ENCODE data around the gene RAMP3.

Gene RAMP3

DNA sequence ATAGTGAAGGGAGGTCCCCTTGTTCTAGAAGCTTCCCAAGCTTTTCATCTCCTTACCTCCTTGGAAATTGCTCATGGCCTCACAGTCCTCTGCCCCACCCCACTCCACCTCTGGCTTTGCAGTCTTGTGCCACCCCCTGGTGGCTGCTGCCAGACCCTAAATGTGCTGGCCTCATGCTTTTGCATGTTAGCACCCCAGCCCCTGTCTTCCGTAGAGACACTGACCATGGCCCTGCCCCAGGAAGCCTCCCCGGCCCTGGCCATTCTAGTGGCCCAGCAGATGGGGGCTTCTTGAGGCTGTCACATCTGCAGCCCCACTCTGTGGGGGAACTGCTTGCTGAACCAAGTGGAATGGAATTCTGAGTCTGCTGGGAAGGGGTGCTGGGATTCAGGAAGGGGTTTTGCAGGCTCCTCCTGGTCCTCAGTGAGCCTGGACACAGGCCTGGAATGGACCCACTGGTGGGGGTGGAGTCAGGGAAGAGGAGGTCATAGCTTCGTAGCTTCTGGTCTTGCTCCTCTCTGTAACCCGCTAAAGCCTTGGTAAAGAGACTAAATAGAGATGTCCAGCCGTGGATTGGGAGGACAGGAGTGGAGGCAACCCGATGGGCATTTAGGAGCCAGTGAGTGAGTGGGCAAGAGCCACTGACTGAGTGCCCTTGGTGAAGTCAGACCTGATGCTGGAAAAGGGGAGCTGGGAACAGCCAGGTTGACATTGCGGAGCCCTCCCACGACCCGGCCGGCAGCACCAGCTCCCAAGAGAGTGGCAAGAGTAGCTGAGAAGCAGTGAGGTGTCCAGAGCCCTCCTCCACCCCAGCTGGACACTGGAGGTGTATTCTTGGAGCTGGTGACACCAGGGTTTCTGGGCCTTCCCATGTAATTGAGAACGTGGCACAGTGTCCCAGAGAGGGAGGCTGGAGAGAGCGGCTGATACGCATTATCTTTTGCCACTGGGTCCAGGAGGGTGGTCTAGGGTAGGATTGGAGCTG lies 20.9 kb downstream of the RAMP3 start:
- FAIRE-seq (no peak), DNase-seq (ENCODE audit: low spot score) (no peak)

DNA sequence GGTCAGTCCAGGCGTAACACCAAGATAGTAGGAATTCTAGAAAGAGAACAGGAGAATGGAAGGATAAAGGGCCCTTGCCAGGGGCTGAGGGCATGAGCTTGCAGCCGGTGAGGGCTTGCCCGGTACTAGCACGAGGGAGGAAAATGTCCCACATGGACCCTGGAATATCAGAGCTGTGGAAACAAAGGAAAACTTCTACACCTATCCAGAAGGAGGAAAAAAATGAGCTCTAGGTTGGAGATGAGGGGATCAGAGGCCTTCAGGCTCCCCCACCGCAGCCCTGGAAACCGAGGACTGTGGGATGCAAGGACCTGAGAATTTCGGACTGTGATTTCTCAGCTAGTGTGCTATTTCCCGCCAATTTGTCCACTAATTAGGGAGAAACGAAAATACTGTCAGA lies 22.1 kb downstream of the RAMP3 start:
- FAIRE-seq (no peak), DNase-seq (ENCODE audit: low spot score) (no peak)

DNA sequence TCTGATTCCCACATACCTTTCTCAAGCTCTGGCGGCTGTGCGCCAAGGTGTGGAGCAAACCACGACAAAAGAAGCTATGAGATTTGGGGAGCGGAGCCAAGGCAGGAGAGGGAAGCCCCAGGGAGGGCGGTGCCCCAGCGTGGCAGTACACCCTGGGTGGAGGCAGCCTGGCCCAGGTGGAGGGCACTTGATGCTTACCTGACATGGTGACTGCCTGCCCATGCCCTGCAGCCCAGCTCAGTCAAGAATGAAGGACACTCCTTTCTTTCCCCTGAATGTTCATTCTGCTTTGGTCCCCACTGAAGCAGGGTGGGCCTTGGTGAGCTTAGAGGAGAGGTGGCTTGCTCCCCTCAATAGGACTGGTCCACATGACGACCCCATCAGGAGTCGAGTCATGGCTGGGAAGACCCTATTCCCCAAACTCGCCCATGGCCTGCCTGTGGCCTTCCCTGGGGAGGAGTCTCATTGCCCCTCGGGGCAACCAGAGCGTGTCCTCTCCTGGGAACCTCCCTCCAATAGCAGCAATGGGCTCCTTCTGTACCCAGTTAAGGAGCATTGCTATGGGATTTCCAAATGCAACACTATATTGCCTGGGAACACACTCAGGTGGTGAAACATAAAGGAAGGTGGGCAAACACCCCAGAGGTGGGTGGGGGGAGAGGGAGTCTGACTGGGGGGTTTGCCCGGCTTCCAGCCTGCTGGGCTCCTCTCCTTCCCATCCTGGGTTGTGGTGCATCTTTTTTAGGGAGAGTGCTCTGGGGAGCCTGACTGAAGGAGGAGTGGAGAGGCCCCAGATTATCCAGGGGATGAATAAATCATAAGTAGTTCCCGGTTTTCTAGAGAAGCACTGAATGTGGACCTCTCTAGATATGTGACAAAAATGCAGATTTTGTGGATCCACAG lies 22.7 kb downstream of the RAMP3 start:
- DNase-seq (ENCODE audit: low spot score) = no peak
- FAIRE-seq = peak; percentile 59

DNA sequence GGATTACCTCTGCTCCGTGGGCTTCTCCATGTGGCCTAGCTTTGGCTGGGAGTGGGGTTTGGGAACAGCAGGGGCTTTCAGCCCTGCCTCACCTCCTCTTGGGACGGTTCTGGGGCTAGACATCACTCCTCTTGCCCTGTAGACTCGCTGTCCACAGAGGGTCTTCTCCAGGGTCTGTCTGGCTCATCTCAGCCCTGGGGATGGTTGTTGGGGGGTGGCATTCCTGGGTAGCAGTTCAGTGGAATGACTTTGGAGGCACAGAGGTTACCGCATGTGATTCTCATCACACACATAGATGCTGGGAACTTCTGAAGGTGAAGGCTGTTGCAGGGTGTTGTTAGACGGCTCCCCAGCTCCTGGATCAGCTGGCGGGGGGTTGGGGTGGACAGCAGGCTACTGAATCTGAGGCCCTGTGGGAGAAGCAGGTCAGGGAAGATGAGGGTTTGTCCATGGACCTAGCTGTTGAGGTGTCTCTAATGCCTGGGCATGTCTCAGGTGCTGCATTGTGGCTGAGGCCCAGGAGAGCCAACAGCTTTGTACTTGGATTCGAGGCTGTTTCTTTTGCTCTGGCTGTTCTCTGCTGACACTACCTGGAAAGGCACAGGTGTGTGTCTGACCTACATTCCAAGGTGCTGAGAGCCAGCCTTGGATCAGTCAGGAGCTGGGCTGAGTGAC lies 23.8 kb downstream of the RAMP3 start:
- DNase-seq (ENCODE audit: low spot score) (no peak), FAIRE-seq (no peak)

DNA sequence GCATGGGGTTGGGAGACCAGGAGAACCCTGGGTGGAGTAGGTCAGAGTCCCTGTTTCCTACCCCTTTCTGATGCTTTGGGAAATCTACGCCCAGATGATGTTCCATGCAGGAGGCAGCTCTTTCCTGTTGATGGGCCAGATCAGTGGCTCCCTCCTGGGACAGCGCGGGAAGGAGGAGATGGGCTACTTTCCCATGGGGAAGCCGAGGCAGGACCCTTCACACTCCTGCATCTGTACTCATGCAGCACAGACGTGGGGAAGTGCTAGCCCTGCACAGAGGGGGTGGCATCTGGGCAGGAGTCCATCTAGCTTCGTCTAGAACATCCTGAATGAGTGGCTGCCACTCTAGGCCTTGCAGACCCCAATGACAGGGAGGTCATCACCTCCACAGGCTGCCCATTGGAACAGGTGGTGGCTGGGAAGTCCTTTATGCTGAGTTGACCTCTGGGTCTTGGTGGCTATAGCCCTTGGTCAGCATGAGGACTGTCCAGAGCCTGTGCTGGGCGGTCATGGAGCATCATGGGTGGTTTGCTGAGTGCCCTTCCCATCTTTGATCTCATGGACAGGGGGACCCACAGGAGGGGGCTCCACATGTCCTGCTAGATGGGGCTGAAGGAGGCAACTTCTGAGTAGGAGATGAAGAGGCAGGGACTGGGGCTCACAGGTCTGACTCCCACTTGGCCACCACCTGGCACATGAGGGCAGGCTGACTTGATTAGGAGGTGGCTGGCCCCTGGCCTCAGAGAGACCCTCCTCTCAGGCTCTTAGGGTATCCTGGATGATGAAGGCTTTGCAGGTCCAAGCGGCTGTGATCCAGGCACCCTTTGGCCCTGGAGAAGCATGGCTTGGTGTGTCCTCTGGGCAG lies 24.6 kb downstream of the RAMP3 start:
- no peak for DNase-seq (ENCODE audit: low spot score)
- FAIRE-seq = no peak

DNA sequence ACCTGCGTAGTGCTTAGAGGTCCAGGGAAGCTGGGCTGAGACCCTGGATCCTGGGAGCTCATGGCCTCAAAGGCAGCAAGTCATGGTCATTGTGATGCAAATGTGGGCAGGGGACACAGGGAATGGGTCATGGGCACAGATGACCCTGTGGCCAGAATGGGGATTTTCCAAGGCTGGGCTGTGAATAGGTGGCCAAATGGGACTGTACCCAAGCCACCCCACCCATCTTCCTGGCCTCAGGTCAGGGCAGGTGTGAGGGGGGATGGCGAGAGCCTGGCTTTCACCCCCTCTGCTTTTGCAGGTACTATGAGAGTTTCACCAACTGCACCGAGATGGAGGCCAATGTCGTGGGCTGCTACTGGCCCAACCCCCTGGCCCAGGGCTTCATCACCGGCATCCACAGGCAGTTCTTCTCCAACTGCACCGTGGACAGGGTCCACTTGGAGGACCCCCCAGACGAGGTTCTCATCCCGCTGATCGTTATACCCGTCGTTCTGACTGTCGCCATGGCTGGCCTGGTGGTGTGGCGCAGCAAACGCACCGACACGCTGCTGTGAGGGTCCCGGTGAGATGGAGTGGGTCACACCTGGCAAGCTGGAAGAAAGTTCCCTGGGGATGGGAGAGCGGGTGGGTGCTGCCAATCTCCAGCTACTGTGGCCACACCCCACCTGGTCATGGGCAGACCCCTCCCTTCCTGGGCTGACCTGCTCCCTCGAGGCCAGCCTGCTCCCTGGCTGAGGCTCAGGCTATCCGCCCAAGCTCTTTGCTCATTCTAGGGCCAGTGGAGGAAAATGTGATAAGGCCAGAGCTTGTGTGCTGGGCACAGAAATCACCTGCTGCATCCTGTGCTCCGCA lies 25.5 kb downstream of the RAMP3 start:
- no peak for FAIRE-seq
- DNase-seq (ENCODE audit: low spot score) = no peak

DNA sequence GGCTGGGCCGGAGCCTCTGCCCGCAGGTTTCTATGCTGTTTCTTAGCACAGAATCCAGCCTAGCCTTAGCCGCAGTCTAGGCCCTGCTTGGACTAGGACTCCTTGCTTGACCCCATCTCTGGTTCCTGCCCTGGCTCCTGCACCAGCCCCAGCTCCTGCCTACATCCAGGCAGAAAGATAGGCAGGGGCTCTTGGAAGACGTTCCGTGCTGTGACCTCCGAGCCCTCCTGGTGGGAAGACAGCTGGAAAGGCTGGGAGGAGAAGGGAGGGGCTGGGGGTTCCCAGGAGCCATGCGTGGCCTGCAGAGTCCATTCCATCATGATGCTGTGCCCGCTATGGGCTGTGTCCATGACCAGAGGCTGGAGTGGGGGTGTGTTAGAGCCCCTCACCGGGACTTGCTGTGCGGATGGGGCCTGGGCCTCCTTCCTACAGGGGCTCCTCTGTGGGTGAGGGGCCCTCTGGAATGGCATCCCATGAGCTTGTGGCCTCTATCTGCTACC lies 26.2 kb downstream of the RAMP3 start:
- FAIRE-seq (no peak), DNase-seq (ENCODE audit: low spot score) (no peak)

DNA sequence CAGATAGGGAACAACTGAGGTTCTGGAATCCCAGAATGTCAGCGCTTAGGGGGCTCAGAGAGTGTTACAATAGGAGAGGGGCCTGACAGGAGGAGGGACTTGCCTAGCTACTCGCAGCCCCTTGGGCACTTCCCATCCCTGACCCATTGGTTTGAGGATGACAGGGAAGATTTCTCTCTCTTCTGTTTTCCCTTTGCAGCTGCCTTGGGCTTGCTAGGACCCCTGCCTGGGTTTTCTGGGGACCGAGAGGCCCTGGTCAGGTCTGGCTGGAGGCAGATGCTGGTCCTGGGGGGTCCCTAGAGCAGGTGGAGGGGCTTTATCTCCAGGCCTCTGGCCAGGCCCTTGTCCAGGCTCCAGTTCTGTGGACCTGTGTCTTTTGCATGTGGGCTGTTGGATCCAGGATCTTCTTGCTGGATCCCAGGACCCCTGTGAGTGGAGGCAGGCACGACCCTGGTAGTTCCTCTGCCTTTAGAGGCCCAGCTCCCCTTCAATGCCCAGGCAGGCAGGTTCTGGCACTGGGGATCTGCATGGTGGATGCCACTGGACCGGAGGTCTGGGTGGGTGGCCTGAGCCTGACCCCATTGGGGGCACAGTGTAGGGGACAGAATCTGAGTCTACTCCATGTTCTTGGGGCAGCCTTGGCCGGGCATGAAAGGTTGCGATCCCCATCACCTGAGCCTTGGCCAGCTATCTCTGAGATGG lies 26.9 kb downstream of the RAMP3 start:
- FAIRE-seq (peak; percentile 23), DNase-seq (ENCODE audit: low spot score) (no peak)

DNA sequence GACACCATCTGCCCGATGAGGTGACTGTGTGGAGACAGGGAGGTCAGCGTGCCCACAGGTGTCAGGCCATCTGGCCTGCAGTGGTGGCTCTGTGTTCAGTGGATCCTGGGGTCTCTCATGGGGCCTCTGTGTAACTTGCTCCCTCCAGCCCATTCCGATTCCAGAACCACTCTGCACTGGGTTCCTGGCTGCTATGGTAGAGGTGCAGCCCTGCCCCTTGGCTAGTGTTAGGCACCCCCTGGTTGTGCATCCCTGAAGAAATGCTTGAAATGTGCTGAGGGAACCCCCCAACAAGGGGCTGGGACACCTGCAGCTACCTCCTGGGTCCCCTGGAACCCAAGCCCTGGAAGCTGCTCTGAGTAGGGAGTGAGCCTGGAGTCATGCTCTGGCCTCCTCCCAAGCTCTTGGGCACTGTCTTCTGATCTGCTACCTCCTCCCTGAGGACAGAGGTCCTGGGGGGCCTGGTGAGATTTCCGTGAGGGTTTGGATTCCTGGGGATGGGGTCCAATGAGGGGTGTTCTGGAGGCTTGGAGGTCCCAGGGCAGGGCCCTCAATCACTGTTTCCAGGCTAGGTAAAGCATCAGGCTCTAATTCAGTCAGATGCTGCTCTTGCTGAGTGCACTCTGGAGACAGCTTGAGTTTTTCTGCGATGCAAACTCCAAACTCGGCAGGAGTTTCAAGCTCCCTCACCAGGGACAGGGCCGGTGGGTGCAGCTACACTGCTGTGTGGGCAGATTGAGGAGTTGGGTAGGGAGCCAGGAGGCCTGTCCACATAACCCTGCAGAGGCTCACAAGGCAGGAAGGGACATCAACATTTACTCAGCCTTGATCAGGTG lies 27.7 kb downstream of the RAMP3 start:
- no peak for DNase-seq (ENCODE audit: low spot score)
- FAIRE-seq = no peak

DNA sequence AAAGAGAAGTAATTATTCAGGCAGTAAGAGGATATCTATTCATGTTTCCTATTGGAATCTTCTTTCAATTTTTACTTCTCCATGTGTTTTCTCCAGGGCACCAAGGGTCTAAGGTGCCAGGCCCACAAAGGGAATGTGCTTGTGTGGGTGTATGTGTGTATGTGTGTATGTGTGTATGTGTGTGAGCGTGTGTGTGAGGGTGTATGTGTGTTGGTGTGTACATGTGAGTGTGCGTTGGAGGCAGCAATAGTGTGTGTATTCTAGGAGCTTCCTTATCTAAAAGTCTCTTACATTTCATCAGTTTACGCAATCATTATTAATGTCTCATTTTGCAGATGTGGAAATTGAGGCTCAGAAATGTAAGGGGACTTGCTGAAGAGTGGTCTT lies 28.3 kb downstream of the RAMP3 start:
- no peak for DNase-seq (ENCODE audit: low spot score)
- FAIRE-seq = peak; percentile 35

DNA sequence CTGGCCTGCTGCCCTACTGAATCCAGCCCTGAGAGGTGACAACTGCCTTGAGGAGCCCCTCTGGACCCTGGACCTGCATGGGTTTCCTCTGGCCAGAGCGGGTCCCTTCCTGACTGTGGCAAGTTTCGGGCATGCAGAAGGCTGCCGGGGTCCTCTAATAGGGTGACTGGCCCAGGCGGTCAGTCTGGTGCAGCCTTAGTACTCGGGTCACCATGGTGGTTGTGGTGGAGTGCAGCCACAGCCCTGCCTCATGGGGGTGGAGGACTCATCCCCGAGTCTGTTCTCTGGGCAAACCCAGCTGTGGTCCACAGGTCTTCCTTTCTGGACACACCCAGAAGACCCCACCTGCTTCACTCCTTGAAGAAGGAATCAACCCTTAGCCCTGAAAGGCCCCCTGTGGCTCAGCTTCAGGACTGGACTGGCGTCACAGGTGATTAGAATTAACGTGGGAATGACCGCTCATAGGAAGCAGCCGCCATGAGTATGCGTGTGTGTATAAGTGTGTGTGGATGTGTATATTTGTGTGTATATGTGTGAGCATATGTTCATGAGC lies 28.7 kb downstream of the RAMP3 start:
- DNase-seq (ENCODE audit: low spot score) = no peak
- FAIRE-seq = no peak

DNA sequence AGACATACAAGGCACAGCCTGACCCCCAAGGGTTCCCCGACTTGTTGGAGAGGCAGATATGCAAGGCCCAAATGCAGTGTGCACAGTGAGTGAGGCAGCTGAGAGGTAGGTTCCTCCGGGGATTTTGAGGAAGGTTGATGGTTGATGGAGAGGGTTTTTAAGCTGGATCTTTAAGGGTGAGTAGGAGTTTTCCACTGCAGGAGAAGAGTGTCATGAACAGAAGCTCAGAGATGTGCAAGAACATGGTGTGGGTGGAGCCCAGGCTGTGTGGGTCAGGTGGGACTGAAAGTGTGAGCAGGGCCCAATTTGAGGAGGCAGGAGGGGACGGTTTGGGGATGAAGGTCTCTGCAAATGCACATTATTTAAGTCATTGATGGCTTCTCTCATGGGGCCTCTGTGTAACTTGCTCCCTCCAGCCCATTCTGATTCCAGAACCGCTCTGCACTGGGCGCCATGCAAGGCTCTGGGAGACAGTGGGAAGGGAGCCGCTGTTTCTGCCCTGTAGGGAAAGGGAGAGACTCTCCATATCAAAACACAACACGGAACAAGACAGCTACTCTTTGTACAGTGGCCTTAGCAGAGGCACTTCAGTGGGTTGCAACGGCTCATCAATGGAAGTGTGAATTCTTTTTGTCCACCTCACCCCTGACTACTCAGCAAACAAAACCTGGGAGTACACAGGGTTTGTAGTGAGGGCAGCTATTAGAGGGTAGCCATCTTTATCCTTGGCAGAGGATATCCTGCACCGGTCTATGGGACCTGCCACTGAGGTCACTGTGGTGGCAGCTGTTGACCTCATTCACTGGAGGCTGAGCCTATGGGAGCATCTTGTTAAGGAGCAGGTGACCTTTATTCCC lies 29.7 kb downstream of the RAMP3 start:
- FAIRE-seq (no peak), DNase-seq (ENCODE audit: low spot score) (no peak)

DNA sequence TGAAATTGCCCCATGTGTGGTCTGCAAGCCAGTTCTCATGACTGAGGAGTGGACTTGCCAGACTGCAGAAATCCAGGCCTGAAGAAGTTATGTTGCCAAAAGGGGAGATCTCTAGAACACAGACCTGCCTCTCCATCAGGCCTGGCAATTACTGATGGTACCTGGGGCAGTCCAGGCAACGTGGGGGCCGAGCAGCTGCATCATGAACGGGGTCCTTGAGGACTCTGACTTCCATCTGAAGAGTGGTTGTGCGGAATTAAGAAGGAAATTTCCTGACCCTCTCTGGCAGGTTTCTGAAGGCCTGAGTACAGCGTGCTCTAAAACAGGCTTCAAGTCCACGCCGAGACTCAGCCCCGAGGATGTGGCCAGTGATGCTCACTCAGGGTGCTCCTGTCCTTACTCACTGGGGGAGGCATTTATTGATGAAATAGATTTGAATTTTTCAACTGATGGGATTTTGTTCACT lies 30.4 kb downstream of the RAMP3 start:
- no peak for FAIRE-seq
- DNase-seq (ENCODE audit: low spot score) = no peak

DNA sequence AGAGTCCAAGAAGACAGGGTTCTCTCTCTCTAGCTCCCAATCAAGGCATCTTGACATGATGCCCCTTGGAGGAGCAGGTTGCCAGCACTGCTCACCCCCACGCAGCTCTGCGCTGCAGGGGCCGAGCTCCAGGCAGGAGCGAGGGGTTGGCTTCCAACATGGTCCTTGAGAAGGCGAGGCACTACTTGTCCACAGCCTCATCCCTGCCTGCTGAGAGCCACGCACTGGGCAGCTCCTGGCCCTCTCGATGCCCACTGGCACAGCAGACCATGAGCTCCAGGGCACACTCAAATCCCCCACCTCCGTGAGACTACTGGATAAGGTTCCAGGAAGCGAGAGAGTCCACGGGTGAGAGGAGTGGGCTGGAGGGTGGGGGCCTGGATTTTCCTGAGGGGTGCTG lies 31.1 kb downstream of the RAMP3 start:
- DNase-seq (ENCODE audit: low spot score) = no peak

DNA sequence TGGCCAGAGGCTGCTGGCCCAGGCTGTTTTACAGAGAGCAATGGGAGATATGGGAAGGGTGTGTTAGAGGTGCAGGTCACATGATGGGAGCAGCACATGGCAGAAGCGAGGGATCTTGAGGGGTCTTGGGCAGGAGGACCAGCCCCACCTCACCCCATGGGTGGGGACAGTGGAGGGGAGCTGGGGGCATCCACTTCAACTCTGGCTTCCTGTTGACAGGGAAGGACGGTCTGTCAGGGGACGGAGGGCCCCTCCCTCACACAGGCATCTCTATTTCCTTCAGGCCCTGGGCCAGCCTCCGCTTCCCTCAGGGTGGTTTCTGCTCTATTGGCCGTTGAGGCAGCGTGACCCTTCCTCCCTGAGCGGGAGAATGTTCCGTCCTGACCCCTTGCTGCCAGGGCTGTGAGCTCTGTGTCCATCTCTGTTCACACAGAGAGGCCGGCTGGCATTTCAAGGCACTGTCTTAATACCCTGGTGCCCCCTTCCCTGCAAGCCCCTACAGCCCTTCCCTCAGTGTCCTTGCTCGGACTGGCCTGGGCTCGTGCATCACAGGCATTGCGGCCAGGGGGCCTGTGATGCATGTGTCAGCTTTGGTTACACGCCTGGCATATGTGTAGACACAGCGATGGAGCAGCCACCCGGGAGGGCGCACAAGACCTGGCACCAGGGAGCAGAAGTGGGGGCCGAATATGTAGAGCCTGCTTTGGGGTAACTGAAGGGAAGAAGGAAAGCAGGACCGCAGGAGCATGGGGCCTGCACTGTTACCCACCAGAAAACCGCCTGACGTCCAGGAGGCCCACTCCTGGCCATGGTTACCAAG lies 31.8 kb downstream of the RAMP3 start:
- FAIRE-seq (no peak), DNase-seq (ENCODE audit: low spot score) (no peak)

More for the DNA sequence above, 31.1 kb downstream of the RAMP3 start:
- no peak for FAIRE-seq
